Neuron (in vitro differentiated cells): ENCODE measurements around the gene SMG5.

ENCODE experiments used
- H2AFZ ChIP-seq: one replicate; pipeline ENCODE4 v1.6.1; 2013; ENCODE audit warnings: low read depth, mild to moderate bottlenecking, inconsistent platforms, low read length, moderate library complexity
- H3K27me3 ChIP-seq: one replicate; pipeline ENCODE4 v1.6.1; 2013; ENCODE audit warnings: low read length; ENCODE audit not compliant: insufficient read depth
- H3K36me3 ChIP-seq: one replicate; pipeline ENCODE4 v1.6.1; 2013; ENCODE audit warnings: low read length; ENCODE audit not compliant: insufficient read depth
- H3K4me1 ChIP-seq: one replicate; pipeline ENCODE4 v1.6.1; 2013; ENCODE audit warnings: low read length; ENCODE audit not compliant: insufficient read depth
- H3K4me3 ChIP-seq: 2 replicates; pipeline ENCODE4 v1.5.1; 2013; ENCODE audit warnings: mild to moderate bottlenecking, low read length, moderate library complexity
- H3K9me3 ChIP-seq: one replicate; pipeline ENCODE4 v1.6.1; 2013; ENCODE audit warnings: low read length

The SMG5 gene

DNA sequence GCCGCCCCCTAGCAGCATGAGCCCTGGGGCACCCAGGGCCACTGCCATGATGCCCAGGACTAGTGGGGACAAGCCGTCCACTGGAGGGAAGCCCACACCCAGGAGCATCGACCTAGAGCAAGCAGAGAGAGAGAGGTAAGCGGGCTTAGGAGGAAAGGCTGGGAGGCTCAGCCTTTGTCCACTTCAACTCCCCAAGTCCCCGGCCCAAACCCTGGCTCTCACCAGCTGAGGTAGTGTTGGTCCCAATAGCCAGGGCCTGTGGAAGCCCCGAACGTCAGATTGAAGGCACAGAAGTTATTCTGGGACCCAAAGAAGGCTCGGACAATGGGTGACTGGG, 10.4 kb upstream of the SMG5 start:
- Histone ChIP-seq H2AFZ (no peak overlapping the region), H3K4me1 (peaks cover 3% of the 10 kb centered on the region), H3K27me3 (no peaks in the 10 kb centered on the region), H3K9me3 (no peaks in the 10 kb centered on the region), H3K4me3 (no peak overlapping the region), H3K36me3 (peaks cover 4% of the 10 kb centered on the region)

GRCh38 chr1:156291226-156292061, 8.8 kb upstream of the SMG5 start:
- Histone ChIP-seq H3K4me3 (no peak overlapping the region), H3K27me3 (no peaks in the 10 kb centered on the region), H3K4me1 (peaks cover 3% of the 10 kb centered on the region), H2AFZ (no peak overlapping the region), H3K36me3 (peaks cover 4% of the 10 kb centered on the region), H3K9me3 (no peaks in the 10 kb centered on the region)

DNA sequence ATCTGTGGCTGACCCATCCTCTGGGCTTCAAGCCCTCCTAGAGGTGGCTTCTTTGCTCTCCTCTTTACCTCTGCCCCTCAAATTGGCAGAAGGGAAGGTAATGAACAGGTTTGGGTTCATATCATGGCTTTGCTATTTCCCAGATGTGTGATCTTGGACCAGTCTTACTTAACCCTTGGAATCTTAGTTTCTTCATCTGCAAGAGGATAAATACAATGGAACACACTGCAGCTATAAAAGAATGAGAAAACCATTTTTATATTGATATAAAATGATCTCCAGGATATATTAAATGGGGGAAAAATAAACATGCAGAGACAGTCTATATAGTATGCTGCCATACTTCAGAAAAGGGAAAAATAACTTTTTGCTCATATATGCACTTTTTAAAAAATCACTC, 7.2 kb upstream of the SMG5 start:
- Histone ChIP-seq H3K9me3 (no peaks in the 10 kb centered on the region), H3K4me1 (no peaks in the 10 kb centered on the region), H2AFZ (no peak overlapping the region), H3K4me3 (no peak overlapping the region), H3K27me3 (no peaks in the 10 kb centered on the region), H3K36me3 (peaks cover 4% of the 10 kb centered on the region)

DNA sequence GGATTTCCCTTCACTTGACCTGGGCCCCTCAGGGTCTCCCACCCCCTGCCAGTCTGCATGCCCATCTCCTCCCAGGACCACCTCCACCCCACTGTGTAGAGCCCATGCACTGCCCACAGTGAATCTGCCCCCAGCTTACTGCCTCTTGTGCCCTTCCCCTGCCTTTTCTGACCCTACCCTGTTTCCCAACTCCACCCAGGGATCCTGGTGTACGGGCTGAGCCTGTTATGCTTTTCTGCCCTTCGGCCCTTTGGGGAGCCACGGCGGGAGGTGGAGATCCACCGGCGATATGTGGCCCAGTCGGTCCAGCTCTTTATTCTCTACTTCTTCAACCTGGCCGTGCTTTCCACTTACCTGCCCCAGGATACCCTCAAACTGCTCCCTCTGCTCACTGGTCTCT, 3.4 kb upstream of the SMG5 start:
- H3K9me3 ChIP-seq, result no peaks in the 10 kb centered on the region
- peaks cover 13% of the 10 kb centered on the region for H3K4me1 ChIP-seq
- no peaks in the 10 kb centered on the region for H3K27me3 ChIP-seq
- no peak overlapping the region for H3K4me3 ChIP-seq
- H2AFZ ChIP-seq, result no peak overlapping the region
- H3K36me3 ChIP-seq, result peaks cover 4% of the 10 kb centered on the region

- no peaks in the 10 kb centered on the region for H3K9me3 ChIP-seq
- peaks cover 4% of the 10 kb centered on the region for H3K36me3 ChIP-seq
- H3K4me3 ChIP-seq, result no peak overlapping the region
- H3K27me3 ChIP-seq, result no peaks in the 10 kb centered on the region
- H2AFZ ChIP-seq, result no peak overlapping the region
- H3K4me1 ChIP-seq, result peaks cover 16% of the 10 kb centered on the region
These were observed 2.8 kb upstream of the SMG5 start for GRCh38 chr1:156285437-156285836.

DNA sequence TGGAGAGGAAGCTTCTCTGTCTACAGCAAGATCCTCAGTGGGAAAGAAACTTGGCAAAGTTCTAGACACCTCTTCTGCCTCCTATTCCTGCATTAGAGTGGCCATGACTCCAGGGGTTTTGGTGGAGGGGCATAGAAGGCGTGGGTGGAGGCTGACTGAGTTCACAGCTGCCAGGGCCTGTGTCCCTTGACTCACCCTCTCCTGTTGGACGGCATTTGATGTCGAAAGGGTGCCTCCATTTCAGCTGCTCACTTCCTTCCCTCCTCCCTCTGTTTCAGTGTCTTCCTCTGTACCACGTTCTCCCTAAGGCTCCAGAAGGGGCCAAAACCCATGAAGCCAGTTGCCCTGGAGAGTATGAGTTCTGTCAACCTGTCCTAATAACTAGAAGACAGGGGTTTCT, 2.1 kb upstream of the SMG5 start:
- peaks cover 9% of the 10 kb centered on the region for H3K36me3 ChIP-seq
- no peaks in the 10 kb centered on the region for H3K9me3 ChIP-seq
- no peak overlapping the region for H3K4me3 ChIP-seq
- no peak overlapping the region for H2AFZ ChIP-seq
- H3K4me1 ChIP-seq, result peaks cover 16% of the 10 kb centered on the region
- no peaks in the 10 kb centered on the region for H3K27me3 ChIP-seq

DNA sequence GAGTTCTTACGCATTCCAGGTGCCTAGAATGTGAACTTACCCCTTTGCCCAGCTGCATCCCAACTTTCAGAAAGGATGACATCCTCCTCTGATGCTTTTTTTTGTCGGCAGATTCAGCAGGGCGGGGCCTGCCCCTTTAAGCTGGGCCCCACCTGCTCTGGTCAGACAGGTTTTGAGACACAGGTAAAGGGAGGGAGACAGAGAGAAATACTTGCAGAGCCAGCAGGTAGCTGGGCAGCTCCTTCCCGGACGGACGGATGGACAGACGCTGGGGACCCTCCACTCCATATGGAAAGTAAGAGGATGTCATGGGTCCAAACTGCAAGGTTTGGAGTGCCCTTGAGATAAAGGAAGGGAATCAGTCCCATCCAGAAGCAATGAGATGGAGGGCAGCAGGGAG, 1.5 kb upstream of the SMG5 start, which contains the start of gene TMEM79:
Gene TMEM79, plus strand, starts transcription at position 214 of the 400 bp plus-strand sequence. CDS start 902 bp downstream, outside the sequence.
- peak within 1 kb of the TSS; percentile 40 for H2AFZ ChIP-seq
- no peaks in the 10 kb centered on the region for H3K9me3 ChIP-seq
- H3K4me3 ChIP-seq, result peak within 1 kb of the TSS; percentile 65
- peaks cover 12% of the 10 kb centered on the region for H3K36me3 ChIP-seq
- no peaks in the 10 kb centered on the region for H3K27me3 ChIP-seq
- peaks cover 16% of the 10 kb centered on the region for H3K4me1 ChIP-seq

DNA sequence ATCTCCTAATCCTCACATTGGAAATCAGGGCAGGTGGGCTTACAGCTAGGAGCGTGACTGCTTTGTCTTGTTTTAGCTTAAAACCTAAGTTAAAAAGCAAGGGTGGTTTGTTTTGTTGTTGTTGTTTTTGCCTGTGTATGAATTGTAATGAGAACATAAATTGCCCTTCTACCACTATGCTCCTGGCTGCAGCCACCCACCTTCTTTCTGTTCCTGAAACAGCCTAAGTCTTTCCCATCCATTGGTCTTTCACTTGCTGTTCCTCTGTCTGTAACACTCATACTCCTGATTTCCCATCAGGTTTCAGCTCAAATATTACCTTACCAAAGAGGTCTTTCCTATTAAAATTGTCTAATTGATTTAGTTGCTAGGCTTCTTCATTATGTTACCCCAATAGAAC, 896 bp upstream of the SMG5 start:
- peaks cover 16% of the 10 kb centered on the region for H3K4me1 ChIP-seq
- peak overlapping the region; percentile 40 for H2AFZ ChIP-seq
- H3K27me3 ChIP-seq, result no peaks in the 10 kb centered on the region
- no peaks in the 10 kb centered on the region for H3K9me3 ChIP-seq
- peak overlapping the region; percentile 65 for H3K4me3 ChIP-seq
- H3K36me3 ChIP-seq, result peaks cover 13% of the 10 kb centered on the region

DNA sequence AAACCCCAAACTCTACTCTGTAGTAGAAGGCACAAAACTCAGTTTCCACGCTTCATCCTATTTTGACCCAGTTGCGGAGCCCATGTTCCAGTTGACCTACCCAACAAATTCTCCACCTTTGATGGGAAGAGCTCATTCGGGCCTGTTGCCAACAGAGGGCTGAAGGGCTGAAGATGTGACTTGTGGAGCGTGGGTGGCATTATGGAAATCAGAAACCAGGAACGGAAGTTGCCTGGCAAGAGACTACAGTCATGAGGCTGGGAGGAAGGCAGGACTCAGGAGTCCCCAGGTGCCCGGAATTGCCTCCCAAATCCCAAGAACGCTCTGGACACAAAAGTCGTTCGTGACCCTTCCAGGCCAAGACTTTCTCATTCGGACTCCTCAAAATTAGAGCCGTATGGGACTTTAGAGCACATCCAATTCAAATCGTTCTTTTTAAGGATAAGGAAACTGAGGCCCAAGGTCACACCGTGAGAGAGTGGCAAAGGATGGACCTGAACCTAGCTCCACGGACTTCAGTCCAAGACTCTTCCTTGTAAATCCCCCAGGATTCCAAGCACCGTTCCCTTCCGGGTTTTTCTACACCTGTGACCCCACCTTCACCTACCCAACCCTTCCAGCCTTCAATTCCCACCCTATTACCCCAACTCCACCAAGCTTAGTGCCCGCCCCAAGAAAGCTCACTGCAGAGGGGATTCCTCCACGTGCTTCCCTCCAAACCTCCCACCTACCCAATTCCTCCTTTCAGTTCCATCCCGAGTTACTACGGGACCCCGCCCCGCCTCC, 739 bp downstream of the SMG5 start:
- peaks cover 16% of the 10 kb centered on the region for H3K4me1 ChIP-seq
- no peaks in the 10 kb centered on the region for H3K9me3 ChIP-seq
- peak overlapping the region; percentile 65 for H3K4me3 ChIP-seq
- H3K36me3 ChIP-seq, result peaks cover 26% of the 10 kb centered on the region
- H3K27me3 ChIP-seq, result no peaks in the 10 kb centered on the region
- H2AFZ ChIP-seq, result no peak overlapping the region

DNA sequence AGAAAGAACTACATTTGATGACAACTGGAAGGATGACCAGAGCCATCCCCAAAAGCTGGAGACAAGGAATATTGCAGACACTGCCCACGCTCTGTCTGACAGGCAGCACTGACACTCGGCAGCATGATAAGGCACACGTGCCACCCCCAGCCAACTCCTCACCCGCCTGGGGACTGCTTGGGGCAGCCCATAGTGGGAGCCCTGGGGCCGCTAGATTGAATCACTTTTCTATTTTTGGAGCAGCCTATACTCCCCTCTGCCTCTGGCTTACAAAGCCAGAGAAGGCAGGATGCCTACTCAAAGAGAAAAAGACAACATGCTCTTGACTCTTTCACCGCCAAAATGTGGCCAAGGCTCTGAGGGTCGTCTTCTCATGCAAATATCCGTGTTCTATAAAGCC, 1.3 kb downstream of the SMG5 start:
- Histone ChIP-seq H3K4me3 (peak overlapping the region; percentile 65), H2AFZ (no peak overlapping the region), H3K27me3 (no peaks in the 10 kb centered on the region), H3K9me3 (no peaks in the 10 kb centered on the region), H3K36me3 (peaks cover 32% of the 10 kb centered on the region), H3K4me1 (peaks cover 16% of the 10 kb centered on the region)

DNA sequence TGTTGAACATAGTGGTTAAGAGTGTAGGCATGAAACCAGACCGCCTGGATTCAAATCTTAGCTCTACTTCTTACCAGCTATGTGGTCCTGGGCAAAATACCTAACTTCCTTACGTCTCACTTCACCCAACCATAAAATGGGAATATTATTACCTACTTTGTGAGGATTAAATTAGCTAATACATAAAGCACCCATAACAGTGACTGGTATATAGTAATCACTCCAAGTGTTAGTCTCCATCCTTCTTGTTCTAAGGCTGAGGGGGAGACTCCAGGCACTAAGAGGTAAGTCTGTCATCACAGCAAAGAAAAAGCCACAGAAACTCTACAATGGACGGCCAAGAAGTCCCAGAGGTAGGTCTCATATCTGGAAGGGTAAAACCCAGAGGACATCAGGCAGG, 2.8 kb downstream of the SMG5 start:
- peaks cover 43% of the 10 kb centered on the region for H3K36me3 ChIP-seq
- H3K27me3 ChIP-seq, result no peaks in the 10 kb centered on the region

GRCh38 chr1:156276966-156277381, 5.7 kb downstream of the SMG5 start:
- peaks cover 71% of the 10 kb centered on the region for H3K36me3 ChIP-seq
- H3K4me1 ChIP-seq, result peaks cover 10% of the 10 kb centered on the region
- H3K9me3 ChIP-seq, result no peaks in the 10 kb centered on the region
- H3K27me3 ChIP-seq, result no peaks in the 10 kb centered on the region
- H2AFZ ChIP-seq, result no peak overlapping the region
- H3K4me3 ChIP-seq, result no peak overlapping the region

More for the DNA sequence above, 2.8 kb downstream of the SMG5 start:
- no peaks in the 10 kb centered on the region for H3K9me3 ChIP-seq
- H3K4me3 ChIP-seq, result no peak overlapping the region
- no peak overlapping the region for H2AFZ ChIP-seq
- H3K4me1 ChIP-seq, result peaks cover 16% of the 10 kb centered on the region

DNA sequence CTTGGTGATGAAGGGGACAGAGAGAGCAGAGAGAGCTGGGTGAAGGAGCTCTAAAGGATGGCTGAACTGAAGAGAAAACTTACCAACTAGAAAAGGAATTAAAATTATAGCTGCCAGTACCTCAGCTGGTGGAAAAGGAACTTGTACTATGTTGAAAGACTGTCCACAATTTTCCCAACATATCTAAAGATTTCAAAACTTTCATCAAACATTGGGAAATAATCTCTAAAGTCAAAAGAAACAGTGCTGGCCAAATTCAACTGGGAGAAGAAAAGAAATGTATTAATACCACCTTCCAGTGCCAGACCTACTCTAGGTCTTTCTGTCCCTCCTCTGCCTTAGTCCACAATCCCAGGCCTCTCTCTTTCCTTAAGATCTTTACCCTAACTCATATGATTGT, 6.1 kb downstream of the SMG5 start:
- peaks cover 76% of the 10 kb centered on the region for H3K36me3 ChIP-seq
- H3K4me3 ChIP-seq, result no peak overlapping the region
- H3K9me3 ChIP-seq, result no peaks in the 10 kb centered on the region
- H2AFZ ChIP-seq, result no peak overlapping the region
- H3K4me1 ChIP-seq, result peaks cover 7% of the 10 kb centered on the region
- H3K27me3 ChIP-seq, result no peaks in the 10 kb centered on the region
